NCI-H1694 (cell line): ENCODE measurements around the gene ADRA2B.
A peak's percentile ranks its signal among the peaks of the same experiment; 100 is the strongest.
"Not testable (repeated sequence)": the region's sequence is repeated elsewhere in the genome, so short reads cannot be mapped to it uniquely, and the experiment has no call there.

Source experiments
- DNase-seq: peaks from one replicate; lab custom pipeline; 2025; lab: John Stamatoyannopoulos, UW

Gene ADRA2B

GRCh38 chr2:96116424-96116878 is at the start of gene ADRA2B:
Gene ADRA2B (minus strand): TSS chr2:96116571. CDS start chr2:96116149, 422 bp downstream.
- DNase-seq, result no peak

DNA sequence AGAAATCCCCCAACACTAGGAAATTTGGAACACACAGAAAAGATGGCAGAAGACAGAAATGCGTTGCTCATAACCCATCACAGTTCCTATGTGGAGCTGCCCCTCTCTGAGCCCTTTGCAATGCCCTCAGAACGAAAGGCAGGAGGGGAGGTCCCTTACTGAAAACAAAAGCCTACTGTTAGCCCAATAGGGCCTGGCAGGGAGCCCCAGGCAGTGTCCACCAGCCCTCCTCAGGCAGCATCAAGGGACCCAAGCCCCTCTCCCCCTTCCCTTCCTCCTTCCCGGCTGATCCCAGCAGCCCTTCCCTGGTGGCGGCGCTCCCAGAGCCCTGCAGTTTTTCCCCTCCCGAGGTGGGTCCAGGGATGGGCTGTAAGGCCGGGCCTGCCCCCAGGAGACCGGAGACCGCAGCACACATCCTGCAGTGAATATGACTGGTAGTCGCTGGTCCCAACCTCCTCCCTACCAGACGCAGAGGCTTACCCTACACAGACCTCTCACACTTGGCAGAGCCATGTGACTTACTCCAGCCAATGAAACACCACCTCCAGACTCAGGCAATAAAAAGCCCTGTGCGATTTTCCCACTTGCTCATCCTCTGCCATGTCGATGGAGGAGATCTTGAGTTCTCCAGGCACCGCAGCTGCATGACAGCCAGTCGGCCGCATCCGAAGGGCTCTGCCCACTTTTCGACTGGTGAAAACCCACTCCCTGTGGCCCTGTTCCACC is 48.3 kb upstream of the ADRA2B start:
- no peak for DNase-seq

DNA sequence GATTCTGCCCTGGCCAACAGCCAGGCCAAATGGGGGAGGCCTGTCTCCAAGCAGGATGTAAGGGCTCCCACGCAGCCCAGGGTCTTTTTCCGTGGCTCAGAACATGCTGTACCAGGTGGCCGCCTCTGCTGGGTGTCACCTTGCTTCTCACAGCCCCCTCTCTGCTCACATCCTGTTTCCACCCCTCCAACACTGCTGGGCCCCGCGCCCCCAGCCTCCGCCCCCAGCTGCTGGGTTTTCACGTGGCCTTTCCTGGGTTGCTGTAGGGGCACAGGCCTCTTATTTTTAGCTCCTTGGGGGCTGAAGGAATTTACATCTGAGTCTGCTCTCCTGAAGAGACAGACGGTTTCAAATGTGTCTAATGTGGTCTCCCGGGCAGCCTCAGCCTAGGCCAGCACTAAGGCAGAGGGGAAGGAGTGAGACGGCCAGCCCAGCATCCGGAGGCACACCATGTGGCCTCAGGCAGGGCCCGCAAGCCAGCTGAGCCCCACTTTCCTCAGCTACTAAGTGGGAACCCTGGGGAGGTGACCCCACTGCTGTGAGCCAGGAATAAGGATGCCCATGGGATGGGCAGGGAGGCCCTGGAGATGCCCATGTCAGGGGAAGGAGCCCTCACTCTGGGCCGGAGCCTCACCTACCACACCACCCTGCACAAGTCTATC is 47.5 kb upstream of the ADRA2B start:
- DNase-seq, result no peak

DNA sequence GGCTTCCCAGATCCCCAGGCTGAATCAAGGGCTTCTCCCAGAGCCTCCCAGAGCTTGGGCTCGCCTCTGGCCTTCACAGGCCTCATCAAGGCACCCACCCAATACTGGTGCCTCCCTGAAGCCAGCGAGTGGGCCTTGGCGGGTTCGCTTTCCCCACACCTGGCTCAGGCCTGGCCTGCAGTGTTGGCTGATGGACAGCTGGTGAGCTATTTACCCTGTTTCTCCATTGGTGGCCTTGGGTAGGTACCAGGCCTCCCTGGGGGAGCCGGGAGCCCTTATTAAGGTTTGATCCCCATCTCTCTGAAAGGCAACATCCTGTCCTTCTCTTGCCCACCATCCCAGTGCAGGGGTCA is 47.0 kb upstream of the ADRA2B start:
- no peak for DNase-seq

GRCh38 chr2:96161898-96162297 is 45.5 kb upstream of the ADRA2B start:
- DNase-seq, result no peak

GRCh38 chr2:96160366-96160765 is 44.0 kb upstream of the ADRA2B start:
- DNase-seq, result not testable (repeated sequence)

GRCh38 chr2:96159084-96159830 is 42.9 kb upstream of the ADRA2B start:
- no peak for DNase-seq

GRCh38 chr2:96158554-96158940 is 42.2 kb upstream of the ADRA2B start:
- no peak for DNase-seq

GRCh38 chr2:96157649-96158553 is 41.5 kb upstream of the ADRA2B start:
- DNase-seq, result no peak

DNA sequence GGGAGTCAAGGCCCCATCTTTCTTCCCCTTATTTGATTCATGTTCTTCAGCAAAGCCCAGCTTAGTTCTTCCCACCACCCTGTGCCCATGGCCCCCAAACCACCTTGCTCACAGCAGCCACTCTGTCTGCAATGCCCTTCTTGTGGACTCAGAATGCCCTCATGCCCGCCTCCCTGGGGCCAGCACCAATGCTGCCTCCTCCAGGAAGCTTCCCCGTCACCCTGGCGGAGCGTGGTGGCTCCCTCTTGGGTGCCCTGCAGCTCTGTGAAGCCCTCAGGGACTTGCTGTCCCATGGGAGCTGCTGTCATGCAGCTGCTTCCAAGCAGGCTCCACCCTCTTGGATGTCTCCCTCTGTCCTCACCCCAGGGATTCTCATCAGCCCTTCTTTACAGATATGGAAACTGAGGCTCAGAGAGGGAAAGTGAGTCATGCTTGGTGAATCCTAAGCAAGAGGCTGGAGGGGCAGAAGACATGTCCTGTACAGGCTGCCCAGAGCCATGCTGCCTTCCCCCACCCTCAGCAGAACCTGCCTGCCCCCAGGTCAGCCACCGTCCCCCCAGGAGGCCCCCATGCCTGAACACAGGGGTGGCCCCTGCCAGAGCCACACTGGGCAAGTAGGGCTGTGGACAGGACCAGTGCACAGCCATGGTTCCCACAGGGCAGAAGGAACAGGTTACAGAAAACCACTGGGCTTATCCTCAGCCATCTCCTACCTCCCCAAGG is 40.7 kb upstream of the ADRA2B start:
- no peak for DNase-seq

- DNase-seq, result no peak
Measured at GRCh38 chr2:96156011-96156820, 39.8 kb upstream of the ADRA2B start.

GRCh38 chr2:96154506-96155380 is 38.4 kb upstream of the ADRA2B start:
- no peak for DNase-seq

DNA sequence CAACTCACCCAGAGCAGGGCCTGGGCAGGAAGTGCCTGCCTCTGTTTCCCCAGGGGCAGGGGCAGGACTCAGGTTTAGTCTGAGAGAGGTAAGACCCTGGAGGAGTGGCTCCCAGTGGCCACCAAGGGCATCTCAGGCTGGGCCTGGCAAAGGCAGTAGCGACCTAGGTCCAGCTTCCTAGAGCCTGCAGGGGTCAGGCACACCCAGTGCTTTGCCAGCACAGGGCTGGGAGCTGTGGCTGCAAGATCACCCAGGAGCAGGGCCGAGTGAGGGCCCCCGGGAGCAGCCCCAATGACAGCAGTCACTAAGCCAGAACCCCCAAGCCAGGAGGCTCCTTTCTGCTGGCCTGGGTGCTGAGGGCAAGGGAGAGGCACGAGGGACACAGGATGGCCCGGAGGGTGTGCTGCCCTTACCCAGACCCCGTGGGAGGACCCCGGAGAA is 37.6 kb upstream of the ADRA2B start:
- no peak for DNase-seq

DNA sequence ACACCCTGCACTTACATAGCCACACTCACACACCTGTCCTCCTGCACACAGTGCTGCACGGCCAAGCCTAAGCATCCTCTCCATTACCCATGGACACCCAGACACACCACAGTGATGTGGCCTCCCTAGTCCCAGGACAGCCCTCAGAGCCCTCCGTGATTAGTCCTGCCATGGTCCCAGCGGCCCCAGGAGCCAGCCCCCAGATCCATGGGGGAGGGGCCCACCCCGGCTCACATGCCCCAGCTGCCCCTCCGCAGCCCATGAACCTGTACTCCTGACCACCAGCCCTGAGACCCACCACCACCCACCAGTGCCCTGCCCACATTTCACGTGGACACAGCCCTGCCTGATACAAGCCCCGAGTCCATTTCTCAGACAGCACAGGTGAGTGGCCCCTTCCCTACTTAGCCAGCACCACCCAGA is 36.9 kb upstream of the ADRA2B start:
- DNase-seq, result no peak

- DNase-seq, result peak; percentile 39
Measured at GRCh38 chr2:96152304-96153161, 36.2 kb upstream of the ADRA2B start.

GRCh38 chr2:96151595-96152303 is 35.4 kb upstream of the ADRA2B start:
- DNase-seq, result no peak

DNA sequence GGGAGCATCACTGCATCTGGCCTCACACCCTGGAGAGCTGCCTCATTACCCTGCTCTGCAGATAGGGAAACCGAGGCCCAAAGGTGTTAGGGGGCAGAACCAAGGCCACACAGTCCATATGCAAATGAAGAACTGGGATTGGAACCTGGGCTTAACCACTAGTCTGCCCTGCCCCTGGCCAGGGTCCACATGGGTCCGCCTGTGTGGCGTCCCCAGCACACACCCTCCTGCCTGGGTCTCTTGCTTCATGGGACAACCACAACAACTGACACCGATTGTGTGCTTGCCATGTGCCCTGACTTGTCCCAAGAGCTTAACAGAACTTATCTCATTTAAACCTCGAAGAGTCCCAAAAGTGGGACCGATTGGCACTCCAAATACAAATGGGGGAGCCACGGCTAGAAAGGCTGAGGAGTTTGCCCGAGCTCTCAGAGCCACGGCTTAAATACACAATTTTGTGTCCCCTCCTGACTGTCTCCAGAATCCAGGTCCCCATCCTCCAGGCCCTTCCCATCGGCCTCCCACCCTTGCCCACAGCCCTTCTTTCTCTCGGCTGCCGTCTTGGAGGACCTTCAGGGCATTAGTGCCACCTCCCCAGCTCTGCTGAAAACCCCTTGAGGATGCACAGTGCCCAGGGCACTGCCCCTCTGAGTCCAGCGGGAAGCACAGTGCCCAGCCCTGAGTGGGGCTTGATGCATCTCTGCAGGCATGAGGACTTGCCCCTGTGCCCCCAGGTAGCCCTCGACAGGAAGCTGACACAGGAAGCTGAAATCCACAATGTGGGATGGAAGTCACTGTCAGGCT is 34.6 kb upstream of the ADRA2B start:
- no peak for DNase-seq
